GM20431 (cell line): Measurements from ENCODE around the gene NFIB.

Source experiments
- in situ Hi-C: fragments of 300-500 bp; cut with MseI, MboI; formaldehyde crosslinking; loops from one replicate; pipeline ENCODE4 v1.15.0; 2020; ENCODE audit warnings: low sequenced_read_pairs; ENCODE audit not compliant: unreplicated experiment

NFIB gene

DNA sequence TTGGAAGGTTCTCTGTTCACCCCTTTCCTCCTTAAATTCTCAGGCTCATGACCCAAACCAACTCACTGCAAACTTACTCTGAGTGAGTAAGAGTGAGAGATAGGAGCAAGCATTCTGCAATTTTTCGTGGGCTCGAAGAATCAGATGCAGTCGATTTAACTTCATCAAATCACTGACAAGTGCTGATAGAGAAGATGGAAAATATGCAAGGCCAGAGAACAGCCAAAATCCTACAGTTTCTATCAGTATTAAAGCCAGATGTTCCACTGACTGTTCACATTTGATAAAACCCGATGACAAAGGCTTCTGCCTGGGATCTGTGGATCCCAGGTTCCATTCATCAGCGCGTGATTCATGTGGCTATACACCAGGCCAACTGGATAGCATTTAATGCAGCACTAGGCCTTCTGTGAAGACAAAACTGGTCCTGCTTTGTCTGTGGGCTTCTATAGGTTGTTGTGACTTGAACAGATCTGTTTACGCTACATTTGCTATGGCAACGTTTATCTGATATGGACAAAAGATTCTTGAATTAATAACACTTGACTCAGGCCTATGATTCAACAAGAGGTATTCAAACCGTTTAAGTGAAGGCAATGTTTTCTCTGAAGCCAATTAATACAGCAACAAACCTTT lies 251.2 kb downstream of the NFIB start:
- in situ Hi-C loops = no loop called here

DNA sequence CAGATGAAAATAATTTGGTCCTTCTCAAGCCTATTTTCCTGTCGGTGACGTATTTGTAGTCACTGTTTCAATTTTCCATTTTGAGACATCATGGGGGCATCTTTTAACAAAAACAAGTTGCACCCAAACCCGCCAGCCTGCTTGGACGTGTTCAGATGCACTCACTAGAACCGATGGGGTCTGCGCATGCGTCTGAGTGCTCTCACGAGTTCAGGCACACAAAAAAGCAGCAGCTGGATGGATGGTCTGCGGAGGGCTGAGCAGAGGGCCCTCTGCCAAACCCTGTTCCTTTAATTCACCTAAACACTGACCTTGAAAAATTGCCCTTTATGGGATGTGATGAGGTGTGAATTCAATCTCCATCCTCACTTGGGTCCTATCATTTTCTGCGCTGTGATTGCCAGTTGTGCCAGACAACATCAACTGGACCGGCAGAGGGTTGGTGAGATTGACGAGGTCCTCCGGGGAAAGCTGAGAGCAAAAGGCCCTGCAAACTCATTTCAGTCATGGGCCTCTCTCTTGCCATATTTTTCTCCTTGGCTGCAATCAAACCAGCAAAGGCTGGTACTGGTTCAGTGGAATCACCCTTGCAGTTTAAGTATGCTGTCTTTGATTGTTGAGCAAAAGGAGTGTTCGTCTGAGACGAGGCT lies 251.9 kb downstream of the NFIB start:
- in situ Hi-C loops = no loop called here

DNA sequence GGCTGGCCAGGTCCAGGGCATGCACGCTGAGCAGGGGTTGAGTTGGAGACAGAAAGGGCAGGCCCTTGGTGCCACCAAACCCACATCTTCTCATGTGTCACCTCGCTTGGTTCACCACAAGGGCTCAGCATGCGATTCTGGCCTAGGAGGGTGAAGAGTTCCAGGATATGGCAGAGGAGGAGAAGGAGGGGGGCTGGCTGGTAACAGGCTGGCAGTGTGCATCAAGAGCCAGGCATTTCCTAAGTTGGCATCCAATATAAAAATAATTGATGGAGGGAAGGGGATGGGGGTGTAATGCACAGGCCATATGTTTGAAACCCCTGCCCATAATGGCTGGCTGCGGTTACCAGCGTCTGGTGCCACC lies 255.6 kb downstream of the NFIB start:
- in situ Hi-C loops = no loop called here

DNA sequence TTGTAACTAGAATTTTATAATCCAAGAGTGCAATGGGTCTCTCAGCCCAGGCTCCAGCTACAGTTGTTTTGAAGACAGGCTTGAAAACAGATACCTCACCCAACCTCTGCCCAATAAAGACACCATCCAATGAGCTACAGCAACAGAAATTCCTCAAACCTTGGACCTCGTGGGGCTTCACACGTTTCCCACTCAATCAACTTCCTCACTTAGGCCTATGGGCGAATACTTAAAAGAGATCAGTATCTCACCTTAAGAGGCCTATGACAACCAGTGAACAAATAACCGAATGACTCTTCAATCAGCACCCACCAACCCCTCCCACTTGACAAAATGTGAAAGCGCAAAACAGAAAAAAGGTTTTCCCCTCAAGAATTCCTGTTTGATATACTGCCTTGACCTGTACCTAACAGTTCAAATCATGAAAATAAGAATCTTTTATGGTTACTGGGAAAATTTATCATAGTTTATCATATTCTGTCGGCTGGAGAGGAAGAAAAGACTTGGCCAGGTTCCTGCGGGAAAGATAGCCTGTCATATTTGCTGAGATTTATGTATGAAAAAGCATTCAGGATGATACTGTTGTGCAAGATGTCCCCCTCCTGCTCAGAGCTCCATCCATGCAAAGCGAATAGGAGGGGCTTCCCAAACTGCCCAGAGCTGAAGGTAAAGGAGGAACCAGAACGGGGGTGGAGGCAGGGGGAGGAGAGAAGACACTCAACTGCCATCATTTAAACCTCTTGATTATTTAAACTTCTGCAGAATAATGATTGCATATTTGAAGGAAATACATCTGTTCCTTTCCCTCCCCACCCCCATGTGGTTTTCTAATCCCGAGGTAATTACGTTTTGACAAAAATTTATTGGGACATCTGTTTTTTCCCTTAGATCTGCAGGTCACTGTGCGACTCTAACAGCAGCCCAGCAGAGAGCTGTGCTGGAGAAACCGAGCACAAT lies 256.3 kb downstream of the NFIB start:
- in situ Hi-C loops = no loop called here

DNA sequence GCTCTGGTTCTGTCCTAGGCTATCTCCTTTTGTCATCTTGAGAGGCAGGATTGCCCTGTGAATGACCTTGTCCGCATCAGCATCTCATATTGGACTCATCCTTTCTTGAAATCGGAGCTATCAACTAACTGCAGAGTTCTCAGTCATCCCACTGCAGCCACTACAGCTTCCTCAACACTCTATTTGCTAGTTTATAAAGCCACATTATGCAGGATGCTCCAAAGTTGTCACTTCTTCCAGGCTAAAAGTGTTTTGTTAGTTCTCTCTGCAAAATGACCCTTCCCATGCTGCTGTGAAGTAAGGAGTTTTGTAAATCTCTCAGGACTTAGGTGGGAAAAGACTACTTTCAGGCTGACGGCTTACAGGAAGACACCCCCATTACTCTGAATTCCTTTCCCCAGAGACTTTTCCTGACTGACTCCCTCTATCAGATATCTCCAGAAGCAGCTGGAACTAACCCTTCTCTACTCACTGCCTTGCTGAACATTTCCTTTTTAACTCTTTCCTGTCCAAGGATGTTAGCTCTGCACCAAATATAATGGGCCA lies 257.6 kb downstream of the NFIB start:
- in situ Hi-C loops = no loop called here

DNA sequence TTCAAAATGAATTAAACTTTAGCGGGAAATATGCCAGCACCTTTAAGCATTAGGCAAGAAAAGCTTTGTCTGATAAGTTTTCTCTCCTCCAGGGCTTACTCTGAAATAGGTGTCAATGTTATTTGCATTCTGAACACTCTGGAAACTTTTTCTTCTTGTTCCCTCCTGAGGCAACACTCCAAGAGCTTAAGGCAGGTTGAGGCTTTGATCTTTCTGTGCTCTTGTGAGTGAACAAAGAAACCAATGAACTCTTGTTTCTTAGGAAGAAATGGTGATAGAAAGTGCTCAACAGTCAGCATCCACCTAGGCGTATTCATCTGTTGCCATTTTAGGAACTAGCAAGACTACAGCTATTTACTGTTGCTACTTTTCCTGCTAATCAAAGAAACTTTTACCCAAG lies 259.8 kb downstream of the NFIB start:
- in situ Hi-C loops = no loop called here

DNA sequence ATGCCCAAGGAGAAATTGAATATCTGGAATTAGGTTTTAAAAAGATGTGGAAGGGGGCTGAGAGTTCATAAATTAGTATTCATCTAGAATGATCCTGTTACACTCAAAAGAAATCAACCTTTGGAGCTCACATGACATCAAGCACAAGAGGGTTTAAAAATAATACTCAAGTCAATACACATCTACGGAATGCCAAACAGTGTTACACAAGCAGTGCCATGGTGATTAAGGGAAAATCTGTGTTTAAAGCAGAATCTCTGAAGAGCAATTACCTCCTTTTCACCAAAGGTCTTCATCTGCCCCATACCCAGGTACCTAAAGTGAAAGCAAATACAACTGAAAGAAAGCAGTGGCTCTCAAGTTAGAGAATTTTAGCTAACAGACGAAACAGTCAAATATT lies 261.6 kb downstream of the NFIB start:
- in situ Hi-C loops = no loop called here

DNA sequence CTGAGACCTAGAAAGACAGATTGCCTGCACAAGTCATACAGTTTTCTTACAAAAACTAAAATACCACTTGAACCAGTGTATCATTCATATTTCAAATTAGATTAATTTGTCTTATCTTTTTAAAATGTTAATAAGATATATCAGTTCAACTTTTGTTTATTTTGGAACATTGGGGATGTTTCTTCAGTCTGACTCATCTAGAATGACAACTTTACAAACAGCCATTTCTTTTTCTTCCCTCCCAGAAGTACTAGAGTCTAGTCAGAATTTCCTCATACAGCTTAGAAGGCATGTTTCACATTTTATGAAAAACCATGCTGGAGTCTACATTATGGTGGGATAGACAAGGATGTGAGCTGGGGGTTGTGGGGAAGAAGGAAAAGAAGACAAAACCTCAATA lies 262.5 kb downstream of the NFIB start:
- in situ Hi-C loops = no loop called here

DNA sequence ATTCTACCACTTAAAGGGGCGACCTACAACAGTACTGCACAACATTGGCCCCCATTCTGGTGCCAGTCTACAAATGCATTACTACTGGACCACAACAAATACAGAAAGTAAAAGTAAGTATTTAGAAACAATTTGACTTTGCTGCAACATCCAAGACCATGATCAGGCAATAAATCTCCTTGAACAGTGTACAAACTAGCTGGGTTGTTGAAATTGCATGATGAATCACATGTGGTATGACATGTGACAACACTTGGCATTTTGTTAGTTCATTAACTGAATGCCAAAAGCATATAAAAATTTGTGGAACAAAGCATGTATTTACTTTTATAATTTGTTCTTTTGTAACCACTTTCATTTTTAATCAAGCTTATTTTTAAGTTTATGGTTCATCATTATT lies 270.5 kb downstream of the NFIB start:
- in situ Hi-C loops = no loop called here

DNA sequence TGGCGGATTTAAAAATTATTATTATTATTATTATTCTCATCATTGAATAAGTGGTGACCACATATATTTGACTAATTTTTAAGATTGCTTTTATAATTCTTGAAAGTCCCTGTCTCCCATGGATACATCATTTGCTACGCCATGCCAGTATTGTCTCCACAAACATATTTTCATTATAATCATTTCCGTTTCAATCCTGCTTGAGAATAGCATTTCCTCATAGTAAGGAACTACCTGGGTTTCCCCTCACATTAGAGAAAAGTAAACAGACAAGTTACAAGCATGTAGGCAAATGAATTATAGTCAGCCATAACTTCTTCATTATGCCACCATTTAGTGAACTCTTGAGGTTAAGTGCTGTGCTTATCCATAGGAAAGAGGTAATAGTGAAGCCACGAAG lies 276.6 kb downstream of the NFIB start:
- in situ Hi-C loops = no loop called here

DNA sequence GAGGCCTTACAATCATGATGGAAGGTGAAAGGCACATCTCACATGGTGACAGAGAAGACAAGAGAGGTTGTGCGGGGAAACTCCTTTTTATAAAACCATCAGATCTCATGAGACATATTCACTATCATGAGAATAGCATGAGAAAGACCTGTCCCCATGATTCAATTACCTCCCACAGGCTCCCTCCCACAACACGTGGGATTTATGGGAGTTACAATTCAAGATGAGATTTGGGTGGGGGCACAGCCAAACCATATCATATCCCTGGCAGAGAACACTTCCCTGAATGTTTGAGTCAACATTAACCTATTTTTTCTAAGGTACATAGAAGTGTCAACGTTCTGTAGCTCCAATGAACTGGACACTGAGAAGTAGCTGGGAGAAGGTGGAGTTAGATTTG lies 280.9 kb downstream of the NFIB start:
- in situ Hi-C loops = no loop called here
